ENCODE results near the gene GPALPP1. TPM values are rescaled to one million over a fixed set of nuclear protein-coding genes. Genes with fewer than 3 reads are reported as not detected.

The GPALPP1 gene
- total RNA-seq, 4 donors from 2014 or later, result 12.1 to 30.3 (median 22.0) TPM

- intact Hi-C loops (cut with DNase I; ENCODE audit: low total_unique reads), result no loop called here
- TF ChIP-seq EP300 (IDR thresholded peaks at IDR 0.05; ENCODE audit: low read depth), result no peak
- TF ChIP-seq POLR2AphosphoS5 (IDR thresholded peaks at IDR 0.05), result no peak
- TF ChIP-seq POLR2A (IDR thresholded peaks at IDR 0.05), result no peak
- no peak for TF ChIP-seq CTCF (IDR thresholded peaks at IDR 0.05)
- H3K27me3 ChIP-seq, result no peaks in the 10 kb centered on the region
- H3K4me3 ChIP-seq, result no peak overlapping the region
- peaks cover 0 to 13% (median 5%) of the 10 kb centered on the region in 4 donors for H3K36me3 ChIP-seq
- no peaks in the 10 kb centered on the region for H3K9me3 ChIP-seq
- H3K4me1 ChIP-seq, result peaks cover 0 to 15% (median 6%) of the 10 kb centered on the region in 4 donors
- no peak for DNase-seq
- H3K27ac ChIP-seq, result no peak overlapping the region
- in situ Hi-C loops (cut with MboI; ENCODE audit: low pct_ligation_motif_present in 1 of 4, low pct_unique_long_range_greater_than_20kb in 1 of 4, low sequenced_read_pairs in 3 of 4), result no loop called here
Observed at GRCh38 chr13:45003417-45003816, 14.1 kb downstream of the GPALPP1 start.

GRCh38 chr13:45004096-45004495 lies 14.8 kb downstream of the GPALPP1 start:
- intact Hi-C loops (cut with DNase I; ENCODE audit: low total_unique reads), result no loop called here
- no peaks in the 10 kb centered on the region for H3K27me3 ChIP-seq
- in situ Hi-C loops (cut with MboI; ENCODE audit: low pct_ligation_motif_present in 1 of 4, low pct_unique_long_range_greater_than_20kb in 1 of 4, low sequenced_read_pairs in 3 of 4), result no loop called here
- TF ChIP-seq POLR2AphosphoS5 (IDR thresholded peaks at IDR 0.05) (no peak), EP300 (IDR thresholded peaks at IDR 0.05; ENCODE audit: low read depth) (no peak), CTCF (IDR thresholded peaks at IDR 0.05) (no peak), POLR2A (IDR thresholded peaks at IDR 0.05) (no peak)
- peaks cover 0 to 15% (median 6%) of the 10 kb centered on the region in 4 donors for H3K4me1 ChIP-seq
- no peak overlapping the region for H3K27ac ChIP-seq
- 93 to 100% methylated on average over 1 to 2 of the region's 2 CpGs for WGBS, 2 donors (ENCODE audit: low coverage in 1 of 2)
- H3K4me3 ChIP-seq, result no peak overlapping the region
- DNase-seq, result no peak
- H3K9me3 ChIP-seq, result no peaks in the 10 kb centered on the region
- peaks cover 0 to 13% (median 5%) of the 10 kb centered on the region in 4 donors for H3K36me3 ChIP-seq

- Histone ChIP-seq H3K27me3 (no peaks in the 10 kb centered on the region), H3K36me3 (peaks cover 0 to 25% (median 5%) of the 10 kb centered on the region in 4 donors), H3K9me3 (no peaks in the 10 kb centered on the region), H3K27ac (no peak overlapping the region), H3K4me1 (peaks cover 0 to 15% (median 6%) of the 10 kb centered on the region in 4 donors), H3K4me3 (no peak overlapping the region)
- no peak for TF ChIP-seq POLR2A (IDR thresholded peaks at IDR 0.05)
- TF ChIP-seq CTCF (IDR thresholded peaks at IDR 0.05), result no peak
- no peak for TF ChIP-seq POLR2AphosphoS5 (IDR thresholded peaks at IDR 0.05)
- TF ChIP-seq EP300 (IDR thresholded peaks at IDR 0.05; ENCODE audit: low read depth), result no peak
- in situ Hi-C loops (cut with MboI; ENCODE audit: low pct_ligation_motif_present in 1 of 4, low pct_unique_long_range_greater_than_20kb in 1 of 4, low sequenced_read_pairs in 3 of 4), result no loop called here
- no peak for DNase-seq
- intact Hi-C loops (cut with DNase I; ENCODE audit: low total_unique reads), result no loop called here
Observed at GRCh38 chr13:45007225-45007624, 17.9 kb downstream of the GPALPP1 start.

- WGBS, 2 donors (ENCODE audit: low coverage in 1 of 2), result 97 to 100% methylated on average over 1 of the region's 1 CpG
- in situ Hi-C loops (cut with MboI; ENCODE audit: low pct_ligation_motif_present in 1 of 4, low pct_unique_long_range_greater_than_20kb in 1 of 4, low sequenced_read_pairs in 3 of 4), result no loop called here
- intact Hi-C loops (cut with DNase I; ENCODE audit: low total_unique reads), result no loop called here
Observed at GRCh38 chr13:45007823-45008222, 18.5 kb downstream of the GPALPP1 start.

More at GRCh38 chr13:45007823-45008222, 18.5 kb downstream of the GPALPP1 start:
- Histone ChIP-seq H3K36me3 (peaks cover 0 to 25% (median 2%) of the 10 kb centered on the region in 4 donors), H3K9me3 (no peaks in the 10 kb centered on the region), H3K4me3 (no peak overlapping the region), H3K27ac (no peak overlapping the region), H3K27me3 (no peaks in the 10 kb centered on the region), H3K4me1 (peaks cover 0 to 15% (median 6%) of the 10 kb centered on the region in 4 donors)
- DNase-seq, result no peak
- TF ChIP-seq EP300 (IDR thresholded peaks at IDR 0.05; ENCODE audit: low read depth) (no peak), POLR2A (IDR thresholded peaks at IDR 0.05) (no peak), CTCF (IDR thresholded peaks at IDR 0.05) (no peak), POLR2AphosphoS5 (IDR thresholded peaks at IDR 0.05) (no peak)

Data from transverse colon (tissue), 4 donors.